Stimulated activated CD4-positive, alpha-beta T cell treated with anti-CD3 and anti-CD28 coated beads, Interleukin-1b, Interleukin-23, amount 100 ng/mL, for 1 hour (primary cell): ENCODE measurements around the gene DUSP23.

ENCODE experiments used
- DNase-seq, 2 donors: peaks; one replicate each; pipeline ENCODE4 v3.0.0-alpha.2; 2020; ENCODE audit warnings: low read depth in 2 of 2

Gene DUSP23

DNA sequence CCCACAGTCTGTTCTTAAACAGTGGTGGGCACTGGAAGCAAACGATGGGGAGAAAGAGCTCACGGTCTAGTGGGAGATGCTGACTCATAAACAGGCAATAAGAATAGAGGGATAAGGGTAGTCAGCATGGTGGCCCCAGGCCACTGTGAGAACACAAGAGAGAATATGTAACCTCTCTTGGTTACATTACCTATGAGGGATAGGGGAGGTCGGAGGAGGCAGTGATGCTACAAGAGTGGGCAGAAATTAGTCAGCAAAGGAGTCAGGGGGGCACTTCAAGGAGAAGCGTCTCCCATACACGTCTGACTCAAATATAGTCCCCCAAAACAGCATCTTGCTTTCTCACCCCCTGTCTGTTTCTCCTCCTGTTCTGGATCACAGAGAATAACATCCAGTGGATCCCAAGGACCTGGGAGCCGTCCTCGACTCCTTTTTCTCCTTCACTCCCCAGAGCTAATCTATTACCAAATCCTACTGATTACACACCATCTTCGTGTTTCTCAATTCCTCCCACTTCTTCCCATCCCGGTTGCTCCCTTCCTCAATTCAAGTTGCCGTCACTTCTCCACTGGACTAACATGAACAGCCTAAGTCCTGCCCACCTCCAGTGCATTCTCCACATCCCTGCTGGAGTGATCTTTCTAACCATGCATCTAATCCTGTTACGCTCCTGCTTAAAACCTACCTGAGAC, 48.0 kb downstream of the DUSP23 start:
- DNase-seq, result no peak

GRCh38 chr1:159829273-159829634, 48.5 kb downstream of the DUSP23 start:
- no peak for DNase-seq

DNA sequence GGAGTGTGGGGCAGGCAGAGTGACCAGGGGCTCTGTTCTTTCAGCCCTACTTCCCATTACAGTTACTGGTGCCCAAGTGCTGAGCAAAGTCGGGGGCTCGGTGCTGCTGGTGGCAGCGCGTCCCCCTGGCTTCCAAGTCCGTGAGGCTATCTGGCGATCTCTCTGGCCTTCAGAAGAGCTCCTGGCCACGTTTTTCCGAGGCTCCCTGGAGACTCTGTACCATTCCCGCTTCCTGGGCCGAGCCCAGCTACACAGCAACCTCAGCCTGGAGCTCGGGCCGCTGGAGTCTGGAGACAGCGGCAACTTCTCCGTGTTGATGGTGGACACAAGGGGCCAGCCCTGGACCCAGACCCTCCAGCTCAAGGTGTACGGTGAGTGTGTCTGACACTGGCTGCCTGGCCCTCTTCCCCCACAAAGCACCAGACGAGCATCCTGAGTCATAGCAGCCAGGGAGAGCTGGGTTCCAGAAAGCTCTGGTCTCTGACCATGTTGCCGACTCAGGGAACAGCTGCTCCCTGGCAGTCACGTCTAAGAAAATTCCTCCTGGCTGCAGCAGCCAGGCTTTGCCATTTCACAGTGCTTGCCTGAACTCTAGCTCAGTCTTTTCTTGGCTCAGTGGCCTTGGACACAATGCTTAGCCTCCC, 49.2 kb downstream of the DUSP23 start:
- no peak for DNase-seq

DNA sequence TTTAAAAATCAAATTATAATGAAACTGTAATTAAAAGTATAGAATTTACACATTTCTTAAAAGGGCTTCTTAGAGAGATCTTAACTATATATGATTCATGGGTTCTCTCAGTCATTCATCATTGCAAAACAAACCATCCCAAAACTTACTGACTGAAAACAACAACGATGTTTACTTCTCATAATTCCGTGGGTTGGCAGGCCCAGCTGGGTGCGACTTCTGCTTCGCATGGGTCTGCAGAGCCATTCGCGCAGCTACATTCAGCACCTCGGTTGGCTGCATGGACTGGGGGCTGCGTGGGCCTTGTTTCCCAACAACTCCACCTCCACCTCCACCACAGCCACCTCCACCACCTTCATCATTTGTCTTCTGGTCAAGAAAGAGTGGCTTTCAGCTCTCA, 50.0 kb downstream of the DUSP23 start:
- no peak for DNase-seq

- no peak for DNase-seq
Observed at GRCh38 chr1:159831412-159832141, 50.8 kb downstream of the DUSP23 start.
